Neuronal stem cell (in vitro differentiated cells): ENCODE measurements around the gene PDZRN4.
A peak's percentile ranks its signal among the peaks of the same experiment; 100 is the strongest.

Experiments
- DNase-seq: peaks from one replicate; pipeline ENCODE4 v3.0.0-alpha.2; 2013; ENCODE audit warnings: low spot score
- H2AFZ ChIP-seq: one replicate; pipeline ENCODE4 v1.6.1; 2013; ENCODE audit warnings: mild to moderate bottlenecking, low read length, inconsistent platforms
- H2AK5ac ChIP-seq: 2 replicates; pipeline ENCODE4 v1.6.1; 2013; ENCODE audit warnings: low read depth, mild to moderate bottlenecking, inconsistent platforms, low read length, moderate library complexity, mixed read lengths
- H2BK120ac ChIP-seq: 2 replicates; pipeline ENCODE4 v1.6.1; 2013; ENCODE audit warnings: low read depth, mild to moderate bottlenecking, inconsistent platforms, low read length, moderate library complexity, mixed read lengths
- H2BK12ac ChIP-seq: one replicate; pipeline ENCODE4 v1.6.1; 2013; ENCODE audit warnings: low read length, inconsistent platforms
- H2BK15ac ChIP-seq: 2 replicates; pipeline ENCODE4 v1.6.1; 2013; ENCODE audit warnings: mild to moderate bottlenecking, low read length, inconsistent platforms, mixed read lengths
- H2BK5ac ChIP-seq: one replicate; pipeline ENCODE4 v1.6.1; 2013; ENCODE audit warnings: inconsistent platforms, mild to moderate bottlenecking, low read length, moderate library complexity
- H3K14ac ChIP-seq: one replicate; pipeline ENCODE4 v1.6.1; 2013; ENCODE audit warnings: low read length, inconsistent platforms
- H3K18ac ChIP-seq: 2 replicates; pipeline ENCODE4 v1.6.1; 2013; ENCODE audit warnings: low read length, inconsistent platforms
- H3K23ac ChIP-seq: 2 replicates; pipeline ENCODE4 v1.6.1; 2013; ENCODE audit warnings: low read depth, mild to moderate bottlenecking, mixed read lengths, low read length, inconsistent platforms; ENCODE audit not compliant: poor library complexity
- H3K27ac ChIP-seq: replicated peaks from 3 replicates; pipeline ENCODE4 v1.5.1; 2013; ENCODE audit warnings: low read length, inconsistent platforms
- H3K27me3 ChIP-seq, 3 experiments: 2 replicates each; pipeline ENCODE4 v1.6.1; 2013; ENCODE audit warnings: low read length in 3 of 3, mild to moderate bottlenecking in 2 of 3, inconsistent platforms in 1 of 3, low read depth in 1 of 3, mixed read lengths in 1 of 3, moderate library complexity in 1 of 3; ENCODE audit not compliant: control insufficient read depth in 3 of 3, insufficient read depth in 3 of 3
- H3K36me3 ChIP-seq, 2 donors: replicated peaks in 1 of 2; 2 replicates each; pipeline ENCODE4 v1.6.1; 2013; ENCODE audit warnings: low read length in 2 of 2; ENCODE audit not compliant: control insufficient read depth in 2 of 2, insufficient read depth in 2 of 2
- H3K4ac ChIP-seq: 2 replicates; pipeline ENCODE4 v1.6.1; 2013; ENCODE audit warnings: inconsistent platforms, mild to moderate bottlenecking, low read length, moderate library complexity
- H3K4me1 ChIP-seq, 2 donors: 1 replicate in 1 of 2; 2 replicates in 1 of 2; pipeline ENCODE4 v1.6.1; 2013; ENCODE audit warnings: low read length in 2 of 2, low read depth in 1 of 2; ENCODE audit not compliant: control insufficient read depth in 2 of 2, insufficient read depth in 1 of 2
- H3K4me2 ChIP-seq: one replicate; pipeline ENCODE4 v1.6.1; 2013; ENCODE audit warnings: mild to moderate bottlenecking, low read length, inconsistent platforms; ENCODE audit not compliant: insufficient read depth, poor library complexity, severe bottlenecking
- H3K4me3 ChIP-seq, 2 donors: 2 replicates each; pipeline ENCODE4 v1.5.1; 2013; ENCODE audit warnings: low read length in 2 of 2, mild to moderate bottlenecking in 2 of 2, inconsistent platforms in 1 of 2, moderate library complexity in 1 of 2
- H3K79me1 ChIP-seq: one replicate; pipeline ENCODE4 v1.6.1; 2013; ENCODE audit warnings: low read depth, mild to moderate bottlenecking, inconsistent platforms, low read length, moderate library complexity
- H3K9ac ChIP-seq: one replicate; pipeline ENCODE4 v1.6.1; 2013; ENCODE audit warnings: mild to moderate bottlenecking, low read depth, low read length, inconsistent platforms; ENCODE audit not compliant: poor library complexity
- H3K9me3 ChIP-seq, 2 donors: replicated peaks in 1 of 2; 2 replicates each; pipeline versions ENCODE3 to v1.6.1; 2013; ENCODE audit warnings: low read length in 2 of 2, mild to moderate bottlenecking in 2 of 2, inconsistent platforms in 1 of 2, low read depth in 1 of 2, mixed read lengths in 1 of 2, moderate library complexity in 1 of 2; ENCODE audit not compliant: control insufficient read depth in 2 of 2, insufficient read depth in 1 of 2
- H4K8ac ChIP-seq: one replicate; pipeline ENCODE4 v1.6.1; 2013; ENCODE audit warnings: low read depth, mild to moderate bottlenecking, inconsistent platforms, low read length, moderate library complexity
- H4K91ac ChIP-seq: one replicate; pipeline ENCODE4 v1.6.1; 2013; ENCODE audit warnings: low read length, low read depth, mild to moderate bottlenecking, inconsistent platforms; ENCODE audit not compliant: poor library complexity
- WGBS, 2 donors: extraction: QIAGEN DNeasy Blood & Tissue Kit; methylation state at CpG; one replicate each; pipeline ENCODE4 v1.1.7; 2013; ENCODE audit warnings: missing lambda C conversion rate in 2 of 2, mixed read lengths in 1 of 2; ENCODE audit not compliant: insufficient read length in 2 of 2, insufficient replicate concordance in 1 of 2; ENCODE audit errors: extremely low coverage in 2 of 2; 5-methylcytosine and 5-hydroxymethylcytosine counted together

PDZRN4 gene

DNA sequence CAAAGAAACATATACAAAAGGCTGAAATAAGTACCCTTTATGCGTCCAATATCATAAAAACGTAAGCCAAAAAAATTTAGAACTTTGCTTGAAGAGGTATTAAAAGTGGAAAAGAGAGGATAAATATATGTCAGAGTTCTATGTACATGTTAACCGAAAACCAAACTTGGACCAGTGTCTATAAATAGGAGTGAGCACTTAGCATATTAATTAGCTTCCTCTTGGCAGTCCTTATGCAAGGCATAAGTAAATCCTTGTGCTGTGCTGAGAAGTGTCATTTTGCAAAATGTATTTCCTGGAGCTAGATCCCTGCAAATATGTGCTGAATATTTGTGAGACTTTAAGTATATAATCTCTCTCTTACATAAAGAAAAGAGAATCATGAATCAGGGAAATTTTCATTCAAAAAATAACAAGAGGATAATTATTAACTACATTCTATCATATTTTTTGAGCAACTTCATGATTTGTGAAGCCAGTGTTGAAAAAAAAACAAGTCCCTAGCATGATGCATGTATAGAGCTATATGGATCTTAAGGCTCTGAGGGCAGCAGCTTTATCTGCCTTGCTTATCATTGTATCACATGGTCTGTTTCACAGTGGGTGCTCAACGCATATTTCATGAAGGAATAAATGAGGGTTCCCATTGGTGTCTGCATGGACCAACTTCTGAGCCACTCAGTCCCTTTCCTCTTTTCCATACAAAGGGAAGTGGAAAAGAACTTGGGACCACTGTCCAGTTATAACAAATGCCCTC is 326.1 kb downstream of the PDZRN4 start:
- H3K27ac ChIP-seq: no peak overlapping the region
- no peak overlapping the region for H3K18ac ChIP-seq
- no peaks in the 10 kb centered on the region for H3K27me3 ChIP-seq
- H3K4me3 ChIP-seq: no peak overlapping the region
- DNase-seq: no peak
- peaks cover 4 to 5% of the 10 kb centered on the region in 2 donors for H3K4me1 ChIP-seq
- no peak overlapping the region for H3K14ac ChIP-seq
- no peaks in the 10 kb centered on the region for H3K9me3 ChIP-seq
- no peak overlapping the region for H2BK120ac ChIP-seq
- no peak overlapping the region for H2BK5ac ChIP-seq
- H3K4ac ChIP-seq: no peak overlapping the region
- H4K8ac ChIP-seq: no peak overlapping the region
- no peak overlapping the region for H2BK12ac ChIP-seq
- no peak overlapping the region for H2BK15ac ChIP-seq
- H3K23ac ChIP-seq: no peak overlapping the region
- no peaks in the 10 kb centered on the region for H3K79me1 ChIP-seq
- WGBS, 2 donors: no CpG with 5 or more reads among the region's 4 CpGs
- no peak overlapping the region for H3K4me2 ChIP-seq
- no peak overlapping the region for H2AFZ ChIP-seq
- no peaks in the 10 kb centered on the region for H3K36me3 ChIP-seq
- no peak overlapping the region for H4K91ac ChIP-seq
- H2AK5ac ChIP-seq: no peak overlapping the region
- no peak overlapping the region for H3K9ac ChIP-seq

DNA sequence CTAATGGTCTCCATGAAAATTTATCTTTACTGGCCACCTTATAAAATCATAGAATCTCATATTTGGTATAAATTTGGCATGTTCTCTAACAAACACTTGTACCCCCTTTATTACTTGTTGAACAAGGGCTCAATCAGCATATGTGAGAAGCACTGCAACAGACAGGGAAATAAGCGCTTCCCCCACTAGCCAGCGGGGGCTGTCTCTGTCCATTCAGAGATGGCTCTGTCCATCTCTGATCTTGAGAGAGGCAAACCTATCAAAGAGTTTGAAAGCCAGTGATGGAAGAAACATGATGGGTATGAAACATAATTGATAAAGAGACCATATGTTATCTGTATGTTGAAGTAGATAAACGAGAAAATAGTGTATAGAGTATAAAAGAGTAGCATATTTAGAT is 326.8 kb downstream of the PDZRN4 start:
- H4K91ac ChIP-seq: no peak overlapping the region
- no peak for DNase-seq
- 100% methylated on average over 1 of the region's 3 CpGs; no CpG with 5 or more reads in 1 of the 2 donors for WGBS, 2 donors
- H3K27ac ChIP-seq: no peak overlapping the region
- H4K8ac ChIP-seq: no peak overlapping the region
- H2BK12ac ChIP-seq: no peak overlapping the region
- no peaks in the 10 kb centered on the region for H3K9me3 ChIP-seq
- no peaks in the 10 kb centered on the region for H3K36me3 ChIP-seq
- H3K4me1 ChIP-seq: peaks cover 4 to 5% of the 10 kb centered on the region in 2 donors
- H2AFZ ChIP-seq: no peak overlapping the region
- no peak overlapping the region for H3K4me2 ChIP-seq
- no peak overlapping the region for H3K4me3 ChIP-seq
- no peak overlapping the region for H3K14ac ChIP-seq
- no peak overlapping the region for H3K4ac ChIP-seq
- H3K18ac ChIP-seq: no peak overlapping the region
- no peak overlapping the region for H3K23ac ChIP-seq
- H2BK5ac ChIP-seq: no peak overlapping the region
- no peaks in the 10 kb centered on the region for H3K79me1 ChIP-seq
- no peak overlapping the region for H2BK120ac ChIP-seq
- H3K9ac ChIP-seq: no peak overlapping the region
- H2AK5ac ChIP-seq: no peak overlapping the region
- H3K27me3 ChIP-seq: no peaks in the 10 kb centered on the region
- H2BK15ac ChIP-seq: no peak overlapping the region

DNA sequence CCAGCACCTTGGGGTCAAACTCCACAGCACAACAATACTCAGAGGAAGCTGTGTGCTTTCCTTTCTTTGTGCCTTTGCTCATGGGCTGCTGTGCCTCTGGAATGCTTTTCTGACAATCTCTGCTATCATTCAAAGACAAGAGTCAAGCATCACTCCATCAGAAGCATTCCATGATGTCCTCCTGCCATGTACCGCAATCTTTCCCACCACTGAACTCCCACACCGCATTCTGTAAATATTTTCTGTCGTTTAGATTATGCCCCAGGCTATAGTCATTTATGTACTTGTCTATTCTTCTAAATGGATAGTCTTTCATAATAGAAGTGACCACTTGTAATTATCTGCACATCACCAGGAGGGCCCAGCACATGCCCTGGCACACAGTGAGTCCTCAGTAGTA is 327.8 kb downstream of the PDZRN4 start:
- peaks cover 4 to 5% of the 10 kb centered on the region in 2 donors for H3K4me1 ChIP-seq
- H3K9me3 ChIP-seq: no peaks in the 10 kb centered on the region
- DNase-seq: no peak
- no peak overlapping the region for H3K27ac ChIP-seq
- no peak overlapping the region for H2BK5ac ChIP-seq
- H2BK120ac ChIP-seq: no peak overlapping the region
- no peak overlapping the region for H4K91ac ChIP-seq
- H3K4ac ChIP-seq: no peak overlapping the region
- H3K9ac ChIP-seq: no peak overlapping the region
- H2BK12ac ChIP-seq: no peak overlapping the region
- no peaks in the 10 kb centered on the region for H3K36me3 ChIP-seq
- no peak overlapping the region for H4K8ac ChIP-seq
- H3K18ac ChIP-seq: no peak overlapping the region
- WGBS, 2 donors: no CpG with 5 or more reads among the region's 3 CpGs
- no peak overlapping the region for H2AK5ac ChIP-seq
- no peak overlapping the region for H3K23ac ChIP-seq
- H3K4me2 ChIP-seq: no peak overlapping the region
- H2AFZ ChIP-seq: peak overlapping the region; percentile 6
- H3K4me3 ChIP-seq: no peak overlapping the region
- H2BK15ac ChIP-seq: no peak overlapping the region
- no peaks in the 10 kb centered on the region for H3K79me1 ChIP-seq
- H3K14ac ChIP-seq: no peak overlapping the region
- no peaks in the 10 kb centered on the region for H3K27me3 ChIP-seq

DNA sequence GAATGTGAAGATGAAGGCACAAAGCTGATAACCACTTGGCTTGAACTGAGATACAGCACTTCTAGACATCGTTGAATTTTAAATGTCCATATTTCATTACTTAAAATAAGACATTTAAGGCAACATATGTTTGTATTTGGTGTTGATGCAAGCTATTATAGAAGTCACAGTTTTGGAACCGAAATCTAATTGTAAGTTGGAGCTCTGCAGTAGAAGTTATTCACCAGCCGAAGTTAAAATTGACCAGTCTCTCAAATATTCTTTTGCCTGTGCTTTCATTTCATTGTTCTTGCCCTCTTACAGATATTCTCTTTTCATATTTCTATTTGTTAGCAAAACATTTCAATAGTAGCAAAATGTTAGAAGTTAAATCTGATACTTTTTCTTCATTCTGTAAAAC is 332.7 kb downstream of the PDZRN4 start:
- Histone ChIP-seq H3K4me3 (no peak overlapping the region), H3K4me1 (peaks cover 1 to 5% of the 10 kb centered on the region in 2 donors), H3K36me3 (no peaks in the 10 kb centered on the region), H3K4me2 (no peak overlapping the region), H2BK12ac (no peak overlapping the region), H3K23ac (no peak overlapping the region), H2BK5ac (no peak overlapping the region), H2BK15ac (no peak overlapping the region), H3K27me3 (no peaks in the 10 kb centered on the region), H3K4ac (no peak overlapping the region), H3K9me3 (no peaks in the 10 kb centered on the region), H3K9ac (no peak overlapping the region), H3K14ac (no peak overlapping the region), H2AFZ (no peak overlapping the region), H3K79me1 (no peaks in the 10 kb centered on the region), H4K8ac (no peak overlapping the region), H3K27ac (no peak overlapping the region), H4K91ac (no peak overlapping the region), H2BK120ac (no peak overlapping the region), H2AK5ac (no peak overlapping the region), H3K18ac (no peak overlapping the region)
- DNase-seq: no peak
- no CpG with 5 or more reads among the region's 3 CpGs for WGBS, 2 donors
